Keratinocyte (primary cell): ENCODE measurements around the gene CLSTN2. TPM values are rescaled to one million over a fixed set of nuclear protein-coding genes. Genes with fewer than 3 reads are reported as not detected.

Source experiments
- DNase-seq: peaks from one replicate; pipeline ENCODE4 v3.0.0-alpha.2; 2011; ENCODE audit warnings: low read depth, missing footprints, low spot score
- FAIRE-seq: peaks from 2 replicates; lab custom pipeline; 2011; peaks lifted over from hg19 to GRCh38; lab: Jason Lieb, UNC
- H2AFZ ChIP-seq: 2 replicates; pipeline ENCODE4 v1.6.0; 2012; ENCODE audit warnings: low read length, control low read depth, inconsistent platforms; ENCODE audit not compliant: control insufficient read depth
- H3K27ac ChIP-seq: 2 replicates; pipeline ENCODE4 v1.5.1; 2011; ENCODE audit warnings: low read length; ENCODE audit not compliant: control insufficient read depth, insufficient read depth
- H3K27me3 ChIP-seq: 3 replicates; pipeline ENCODE4 v1.6.0; 2011; ENCODE audit warnings: low read length; ENCODE audit not compliant: control insufficient read depth, insufficient read depth; ENCODE audit errors: extremely low read depth
- H3K36me3 ChIP-seq, 2 experiments: 2 replicates in 1 of 2; 3 replicates in 1 of 2; pipeline ENCODE4 v1.5.1; 2011; ENCODE audit warnings: low read length in 2 of 2, mild to moderate bottlenecking in 1 of 2; ENCODE audit not compliant: control insufficient read depth in 2 of 2, insufficient read depth in 2 of 2; ENCODE audit errors: extremely low read depth in 1 of 2
- H3K4me1 ChIP-seq: 3 replicates; pipeline ENCODE4 v1.5.1; 2011; ENCODE audit warnings: low read length; ENCODE audit not compliant: control insufficient read depth, insufficient read depth; ENCODE audit errors: extremely low read depth
- H3K4me2 ChIP-seq: 3 replicates; pipeline ENCODE4 v1.6.0; 2011; ENCODE audit warnings: low read depth, low read length; ENCODE audit not compliant: control insufficient read depth, insufficient read depth; ENCODE audit errors: extremely low read depth
- H3K4me3 ChIP-seq, 3 experiments: fragments of 200-600 bp in 1 of 3; sonication (generic) in 1 of 3; 2 replicates in 2 of 3; 3 replicates in 1 of 3; pipeline ENCODE4 v1.5.1; 2011 to 2016; ENCODE audit warnings: low read length in 3 of 3, mild to moderate bottlenecking in 3 of 3, control low read depth in 2 of 3, inconsistent platforms in 1 of 3, low read depth in 1 of 3, mixed read lengths in 1 of 3, mixed run types in 1 of 3, moderate library complexity in 1 of 3; ENCODE audit not compliant: control insufficient read depth in 2 of 3, insufficient read depth in 2 of 3; ENCODE audit errors: extremely low read depth in 1 of 3
- H3K79me2 ChIP-seq: 2 replicates; pipeline ENCODE4 v1.6.0; 2012; ENCODE audit warnings: low read length; ENCODE audit not compliant: control insufficient read depth, insufficient read depth
- H3K9ac ChIP-seq: 3 replicates; pipeline ENCODE4 v1.6.0; 2011; ENCODE audit warnings: low read length; ENCODE audit not compliant: control insufficient read depth, insufficient read depth; ENCODE audit errors: extremely low read depth
- H3K9me1 ChIP-seq: 3 replicates; pipeline ENCODE4 v1.6.0; 2011; ENCODE audit warnings: low read length; ENCODE audit not compliant: control insufficient read depth, insufficient read depth; ENCODE audit errors: extremely low read depth
- H3K9me3 ChIP-seq: 2 replicates; pipeline ENCODE4 v1.5.1; 2012; ENCODE audit warnings: low read depth, low read length; ENCODE audit not compliant: control insufficient read depth
- H4K20me1 ChIP-seq: 3 replicates; pipeline ENCODE4 v1.6.0; 2011; ENCODE audit warnings: low read length; ENCODE audit not compliant: control insufficient read depth, insufficient read depth; ENCODE audit errors: extremely low read depth
- EZH2 ChIP-seq: IDR thresholded peaks from one replicate; pipeline ENCODE4 v1.6.1; 2012; ENCODE audit warnings: inconsistent platforms, mild to moderate bottlenecking, low read length, moderate library complexity
- dilution Hi-C: fragments of 300-500 bp; cut with MboI; formaldehyde crosslinking; loops from one replicate; pipeline ENCODE4 v1.7.0; 2020; ENCODE audit warnings: low sequenced_read_pairs; ENCODE audit not compliant: extremely low pct_ligation_motif_present
- polyA plus RNA-seq, 5 experiments: library from polyadenylated mRNA; depleted of rRNA in 3 of 5; stranded (reverse) in 3 of 5; stranded (forward) in 1 of 5; unstranded in 1 of 5; fragments of >200 nt; gene quantifications; 1 replicate in 1 of 5; 2 replicates in 3 of 5; 3 replicates in 1 of 5; pipeline versions ENCODE4 v1.2.1 to v1.2.3, GENCODE V29; 2011 to 2012; ENCODE audit warnings: missing spikeins in 2 of 5, low read depth in 1 of 5, low replicate concordance in 1 of 5
- TF ChIP-seq, protein P1 (sequence below), 3 experiments: IDR thresholded peaks in 1 of 3; conservative IDR thresholded peaks in 1 of 3; optimal IDR thresholded peaks in 1 of 3; 2 replicates in 2 of 3; 3 replicates in 1 of 3; pipeline versions ENCODE3 to v1.5.1; 2011; ENCODE audit warnings: low read length in 3 of 3, mild to moderate bottlenecking in 3 of 3, moderate library complexity in 2 of 3, control low read depth in 1 of 3, inconsistent platforms in 1 of 3; ENCODE audit not compliant: insufficient read depth in 2 of 3; ENCODE audit errors: extremely low read depth in 1 of 3

CLSTN2 gene
- polyA plus RNA-seq, 1 donor (not counting 4 experiments of a cell fraction or from before 2014, with no cell fraction given), result 0.09 TPM

DNA sequence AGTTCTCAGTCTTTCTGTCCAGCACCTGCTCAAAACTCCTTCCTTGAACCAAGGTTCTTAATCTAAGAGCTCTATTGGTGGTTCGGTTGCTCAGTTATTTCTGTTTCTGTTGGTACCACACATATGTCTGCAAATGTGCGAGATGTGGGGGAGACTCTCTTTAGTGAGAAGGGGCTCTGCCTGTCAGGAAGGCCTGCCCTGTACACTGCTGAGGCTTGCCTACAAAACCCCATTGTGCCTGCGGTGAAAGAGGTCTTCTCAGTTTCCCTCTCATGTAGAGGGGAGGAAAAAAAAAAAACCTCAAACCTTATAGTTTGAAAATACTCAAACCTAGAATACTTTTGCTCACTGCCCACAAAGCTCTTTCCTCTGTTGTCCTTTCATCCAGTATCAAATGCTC, 142.4 kb downstream of the CLSTN2 start:
- no peaks in the 10 kb centered on the region for H4K20me1 ChIP-seq
- no peaks in the 10 kb centered on the region for H3K79me2 ChIP-seq
- H3K4me3 ChIP-seq, result no peak overlapping the region
- peaks cover 3% of the 10 kb centered on the region for H3K27me3 ChIP-seq
- H3K9ac ChIP-seq, result no peak overlapping the region
- no peak for DNase-seq
- no peak overlapping the region for H2AFZ ChIP-seq
- H3K9me1 ChIP-seq, result no peaks in the 10 kb centered on the region
- H3K4me1 ChIP-seq, result no peaks in the 10 kb centered on the region
- no peak for FAIRE-seq
- no peak overlapping the region for H3K4me2 ChIP-seq
- no peaks in the 10 kb centered on the region for H3K9me3 ChIP-seq
- H3K36me3 ChIP-seq, result no peaks in the 10 kb centered on the region
- dilution Hi-C loops, result no loop called here
- TF ChIP-seq EZH2, result no peak
- TF ChIP-seq, protein P1, sequence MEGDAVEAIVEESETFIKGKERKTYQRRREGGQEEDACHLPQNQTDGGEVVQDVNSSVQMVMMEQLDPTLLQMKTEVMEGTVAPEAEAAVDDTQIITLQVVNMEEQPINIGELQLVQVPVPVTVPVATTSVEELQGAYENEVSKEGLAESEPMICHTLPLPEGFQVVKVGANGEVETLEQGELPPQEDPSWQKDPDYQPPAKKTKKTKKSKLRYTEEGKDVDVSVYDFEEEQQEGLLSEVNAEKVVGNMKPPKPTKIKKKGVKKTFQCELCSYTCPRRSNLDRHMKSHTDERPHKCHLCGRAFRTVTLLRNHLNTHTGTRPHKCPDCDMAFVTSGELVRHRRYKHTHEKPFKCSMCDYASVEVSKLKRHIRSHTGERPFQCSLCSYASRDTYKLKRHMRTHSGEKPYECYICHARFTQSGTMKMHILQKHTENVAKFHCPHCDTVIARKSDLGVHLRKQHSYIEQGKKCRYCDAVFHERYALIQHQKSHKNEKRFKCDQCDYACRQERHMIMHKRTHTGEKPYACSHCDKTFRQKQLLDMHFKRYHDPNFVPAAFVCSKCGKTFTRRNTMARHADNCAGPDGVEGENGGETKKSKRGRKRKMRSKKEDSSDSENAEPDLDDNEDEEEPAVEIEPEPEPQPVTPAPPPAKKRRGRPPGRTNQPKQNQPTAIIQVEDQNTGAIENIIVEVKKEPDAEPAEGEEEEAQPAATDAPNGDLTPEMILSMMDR (optimal IDR thresholded peaks at IDR 0.05 in 1 of 3, IDR thresholded peaks at IDR 0.05 in 1 of 3, conservative IDR thresholded peaks at IDR 0.05 in 1 of 3; ENCODE audit: extremely low read depth in 1 of 3, insufficient read depth in 2 of 3, low read length in 3 of 3), result no peak
- H3K27ac ChIP-seq, result no peak overlapping the region

DNA sequence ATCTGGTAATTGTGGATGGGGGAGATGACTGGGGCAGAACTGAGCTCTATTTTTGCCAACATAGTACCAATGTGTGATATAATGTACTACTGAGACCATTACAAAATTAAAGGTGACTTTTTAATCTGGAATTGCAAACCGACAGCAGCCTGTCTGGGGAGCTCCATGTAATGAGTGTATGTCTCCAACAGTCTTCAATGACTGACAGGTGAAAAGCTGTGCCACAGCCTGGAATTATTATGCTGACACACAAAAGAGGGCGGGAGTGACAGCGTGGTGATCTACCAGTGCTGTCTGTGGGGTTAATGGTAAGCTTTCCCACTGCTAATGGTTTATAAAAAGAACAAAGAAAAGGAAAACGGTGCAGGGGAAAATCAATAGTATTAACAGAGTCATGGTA, 143.4 kb downstream of the CLSTN2 start:
- Histone ChIP-seq H3K79me2 (no peaks in the 10 kb centered on the region), H3K4me1 (no peaks in the 10 kb centered on the region), H3K9me1 (no peaks in the 10 kb centered on the region), H3K9ac (no peak overlapping the region), H3K27ac (no peak overlapping the region), H3K27me3 (peaks cover 3% of the 10 kb centered on the region), H4K20me1 (no peaks in the 10 kb centered on the region), H3K36me3 (no peaks in the 10 kb centered on the region), H3K9me3 (no peaks in the 10 kb centered on the region), H3K4me2 (no peak overlapping the region), H3K4me3 (no peak overlapping the region), H2AFZ (no peak overlapping the region)
- FAIRE-seq (no peak), DNase-seq (no peak)
- no peak for TF ChIP-seq EZH2
- TF ChIP-seq, protein P1 (optimal IDR thresholded peaks at IDR 0.05 in 1 of 3, IDR thresholded peaks at IDR 0.05 in 1 of 3, conservative IDR thresholded peaks at IDR 0.05 in 1 of 3; ENCODE audit: extremely low read depth in 1 of 3, insufficient read depth in 2 of 3, low read length in 3 of 3), result no peak
- dilution Hi-C loops, result no loop called here
